GM18507 (cell line): ENCODE results near the gene KDSR.

ENCODE experiments used
- DNase-seq: peaks from one replicate; pipeline ENCODE4 v3.0.0; 2011; ENCODE audit warnings: low read depth; ENCODE audit not compliant: insufficient read length; ENCODE audit errors: extremely low spot score
- FAIRE-seq: peaks from 2 replicates; lab custom pipeline; 2011; peaks lifted over from hg19 to GRCh38; lab: Jason Lieb, UNC

The KDSR gene

DNA sequence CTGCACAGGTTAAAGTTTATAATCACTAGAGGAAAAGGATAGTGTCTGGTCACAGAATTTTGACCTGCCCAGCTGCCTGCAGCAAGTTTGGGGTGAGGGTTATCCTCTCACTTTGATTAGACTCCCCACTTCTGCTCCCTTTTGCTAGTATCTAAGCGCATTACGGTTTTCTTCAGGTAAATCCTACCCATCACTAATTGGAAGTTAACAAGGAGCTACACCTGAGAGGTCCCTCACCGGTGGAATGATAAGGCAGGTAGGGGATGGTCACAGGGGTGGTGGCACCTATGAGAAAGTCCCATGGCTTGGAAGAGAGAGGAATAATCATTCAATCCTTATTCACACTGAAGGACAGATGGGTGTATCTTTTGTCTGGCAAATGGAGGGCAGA, 55.0 kb downstream of the KDSR start:
- FAIRE-seq = no peak
- no peak for DNase-seq

- DNase-seq (no peak), FAIRE-seq (peak; percentile 99)
Observed at GRCh38 chr18:63311118-63312018, 55.6 kb downstream of the KDSR start.

- no peak for DNase-seq
- FAIRE-seq = peak; percentile 18
Observed at GRCh38 chr18:63309422-63309821, 57.6 kb downstream of the KDSR start.

- DNase-seq = no peak
- FAIRE-seq = peak; percentile 77
Observed at GRCh38 chr18:63307551-63308200, 59.3 kb downstream of the KDSR start.

DNA sequence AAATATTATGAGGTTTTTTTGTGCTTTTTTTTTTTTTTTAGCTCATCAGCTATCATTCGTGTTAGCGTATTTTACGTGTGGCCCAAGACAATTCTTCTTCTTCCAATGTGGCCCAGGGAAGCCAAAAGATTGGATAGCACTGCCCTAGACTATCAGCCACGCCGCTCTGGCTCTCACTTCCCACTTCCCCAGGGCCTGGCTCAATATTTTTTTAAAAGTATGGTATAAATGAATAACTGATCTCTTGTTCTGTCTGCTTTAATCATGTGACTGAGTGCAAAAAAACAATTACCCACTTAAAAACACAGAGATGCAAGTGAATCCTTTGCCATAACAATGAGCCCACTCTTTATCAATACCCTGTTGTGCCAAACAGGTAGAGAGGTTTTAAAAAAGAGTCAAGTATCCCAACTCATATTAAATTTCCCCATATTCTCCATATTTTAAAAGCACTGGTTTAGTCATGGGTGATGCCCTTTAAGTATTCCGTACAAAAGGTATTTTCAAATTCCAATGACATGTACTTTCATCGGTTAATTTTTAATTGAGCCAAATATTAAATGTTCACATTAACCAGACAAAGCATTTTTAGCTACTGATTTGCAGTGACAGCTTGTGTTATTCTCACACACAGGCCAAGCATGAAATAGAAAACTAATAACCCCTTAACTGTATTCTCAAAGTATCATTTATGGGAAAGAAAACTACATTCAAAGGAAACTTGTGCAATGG, 60.0 kb downstream of the KDSR start:
- no peak for FAIRE-seq
- no peak for DNase-seq

- no peak for FAIRE-seq
Observed at GRCh38 chr18:63306249-63306648, 60.8 kb downstream of the KDSR start.

GRCh38 chr18:63303547-63303946, 63.5 kb downstream of the KDSR start:
- DNase-seq (no peak), FAIRE-seq (no peak)

More at GRCh38 chr18:63306249-63306648, 60.8 kb downstream of the KDSR start:
- DNase-seq = no peak

DNA sequence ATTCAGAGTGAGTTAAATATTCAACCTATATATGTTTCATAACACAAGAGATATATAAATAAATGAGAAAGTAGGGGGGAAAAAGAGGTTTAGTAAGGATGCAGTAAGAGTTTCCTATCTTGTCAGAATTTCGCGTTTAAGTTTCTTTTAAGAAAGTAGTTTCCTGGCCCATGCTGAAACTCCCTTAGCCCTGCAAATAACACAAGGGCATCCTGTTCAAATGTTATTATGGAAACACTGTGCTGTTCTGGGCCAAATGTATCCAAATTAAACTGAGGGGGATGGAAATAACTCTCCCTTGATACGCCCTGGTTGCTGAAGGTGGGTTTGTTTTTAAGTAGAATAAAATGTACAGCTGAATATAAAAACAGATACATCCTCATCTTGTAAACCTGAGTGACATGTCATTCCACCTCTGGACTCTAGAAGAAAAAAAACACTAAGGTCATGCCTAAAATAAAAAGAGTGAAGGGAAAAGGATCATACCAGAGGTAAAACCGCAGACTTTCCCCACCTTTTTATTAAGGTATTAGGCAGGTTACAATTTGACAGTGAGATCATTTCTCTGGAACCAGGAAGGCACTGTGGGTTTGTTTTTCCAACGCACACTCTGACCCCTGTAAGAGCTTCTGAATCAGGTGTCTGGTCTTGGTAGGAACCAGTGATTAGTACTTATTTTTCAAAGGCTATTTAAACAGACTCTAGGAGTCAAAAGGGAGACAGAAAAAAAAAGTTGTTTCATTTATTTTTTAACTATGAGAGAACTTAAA, 64.2 kb downstream of the KDSR start:
- peak; percentile 63 for FAIRE-seq
- no peak for DNase-seq

DNA sequence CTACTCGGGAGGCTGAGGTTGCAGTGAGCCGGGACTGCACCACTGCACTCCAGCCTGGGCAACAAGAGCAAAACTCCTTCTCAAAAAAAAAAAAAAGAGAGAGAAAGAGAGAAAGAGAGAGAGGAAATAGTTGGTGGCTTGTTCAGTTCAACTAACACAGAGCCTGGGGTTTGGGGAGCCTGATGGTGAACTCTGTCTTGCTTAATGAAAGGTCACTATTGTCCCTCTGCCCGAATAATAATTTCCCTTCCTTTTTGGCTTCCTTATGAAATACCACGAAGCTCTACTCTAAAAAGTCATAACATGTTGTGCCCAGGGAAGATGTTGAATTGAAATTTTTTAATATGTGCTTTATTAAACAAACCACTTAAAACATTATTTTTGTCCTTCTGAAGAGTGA, 64.8 kb downstream of the KDSR start:
- DNase-seq (no peak), FAIRE-seq (peak; percentile 60)

GRCh38 chr18:63301434-63301833, 65.6 kb downstream of the KDSR start:
- DNase-seq (no peak), FAIRE-seq (no peak)

DNA sequence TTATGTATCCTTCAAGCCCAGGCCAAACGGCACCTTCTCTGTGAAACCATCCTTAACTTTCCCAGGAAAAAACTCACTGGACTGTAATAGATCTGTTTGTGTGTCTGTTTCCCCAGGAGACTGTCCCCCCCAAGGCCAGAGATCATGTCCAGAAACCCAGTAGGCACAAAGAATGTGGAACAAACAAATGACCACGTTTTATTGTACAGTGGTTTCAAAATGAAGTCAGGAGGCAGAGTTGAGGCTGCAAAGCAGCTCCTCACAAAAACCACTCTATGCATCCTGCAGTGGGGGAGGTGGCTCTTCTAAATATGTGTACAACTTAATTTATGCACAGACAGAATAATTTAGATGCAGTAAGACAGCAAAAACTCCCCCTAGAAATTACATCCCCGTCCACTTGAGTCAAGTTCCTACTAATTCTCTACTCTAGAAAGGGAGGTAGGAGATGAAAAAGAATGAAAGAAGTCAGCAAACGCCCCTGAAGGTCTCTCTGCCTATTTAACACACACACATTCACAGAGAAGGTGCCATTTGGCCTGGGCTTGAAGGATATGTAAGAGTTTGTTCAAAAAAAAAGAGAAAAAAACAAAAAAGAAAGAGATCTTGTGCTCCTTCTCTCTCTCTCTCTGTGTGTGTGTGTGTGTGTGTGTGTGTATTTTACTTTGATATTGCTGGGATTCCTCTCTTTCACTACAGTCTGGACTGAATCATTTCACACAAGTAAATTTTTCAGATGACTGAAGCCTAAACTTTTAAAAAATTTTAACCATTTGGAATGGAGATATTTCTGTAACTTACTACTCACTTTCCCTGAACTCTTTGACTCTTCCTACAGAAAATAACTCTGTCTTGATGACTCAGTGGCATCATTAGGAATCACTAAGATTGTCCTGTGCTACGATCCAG, 66.9 kb downstream of the KDSR start:
- DNase-seq (no peak), FAIRE-seq (peak; percentile 91)

DNA sequence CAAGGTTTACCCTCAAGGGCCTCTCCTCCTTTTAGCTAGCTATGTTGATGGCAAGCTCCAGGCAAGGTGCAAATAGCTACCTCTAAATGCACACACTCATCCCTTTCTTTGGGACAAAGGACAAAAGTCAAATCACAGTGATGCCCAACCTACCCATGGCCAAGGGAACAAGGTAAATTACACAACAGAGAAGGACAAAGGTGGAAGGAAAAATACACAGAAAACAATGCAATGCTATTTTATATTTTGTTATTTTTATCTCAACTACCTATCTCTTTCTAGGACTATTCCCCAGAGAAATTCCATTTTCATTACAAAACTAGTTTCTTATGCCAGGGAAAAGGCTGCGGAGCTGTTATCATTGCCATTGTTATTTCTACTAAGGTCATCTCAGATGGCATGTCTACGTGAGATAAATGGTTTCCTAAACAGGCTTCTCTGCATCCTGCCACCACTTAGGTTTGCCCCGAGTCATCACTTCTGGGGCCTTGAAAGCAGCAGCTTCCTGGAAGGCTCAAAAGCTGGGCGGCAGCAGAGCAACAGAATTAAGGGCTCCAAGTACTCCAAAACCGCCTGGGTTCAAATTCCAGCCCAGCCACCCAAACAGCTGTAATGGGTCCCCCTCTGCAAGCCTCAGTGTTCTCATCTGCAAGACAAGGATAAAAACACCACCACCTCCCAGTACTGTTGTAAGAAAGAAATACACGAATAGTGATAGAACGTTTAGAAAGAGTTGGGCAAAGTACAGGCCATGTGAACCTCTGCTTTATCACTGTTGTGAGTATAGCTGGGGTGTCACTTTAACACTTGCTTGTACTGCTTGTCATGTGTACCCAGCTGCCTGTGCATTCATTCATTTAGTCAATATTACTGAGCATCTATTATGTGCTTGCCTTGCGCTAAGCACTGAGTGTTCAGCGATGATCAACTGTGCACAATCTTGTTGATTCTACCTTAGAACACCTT, 68.3 kb downstream of the KDSR start:
- FAIRE-seq = peak; percentile 33

DNA sequence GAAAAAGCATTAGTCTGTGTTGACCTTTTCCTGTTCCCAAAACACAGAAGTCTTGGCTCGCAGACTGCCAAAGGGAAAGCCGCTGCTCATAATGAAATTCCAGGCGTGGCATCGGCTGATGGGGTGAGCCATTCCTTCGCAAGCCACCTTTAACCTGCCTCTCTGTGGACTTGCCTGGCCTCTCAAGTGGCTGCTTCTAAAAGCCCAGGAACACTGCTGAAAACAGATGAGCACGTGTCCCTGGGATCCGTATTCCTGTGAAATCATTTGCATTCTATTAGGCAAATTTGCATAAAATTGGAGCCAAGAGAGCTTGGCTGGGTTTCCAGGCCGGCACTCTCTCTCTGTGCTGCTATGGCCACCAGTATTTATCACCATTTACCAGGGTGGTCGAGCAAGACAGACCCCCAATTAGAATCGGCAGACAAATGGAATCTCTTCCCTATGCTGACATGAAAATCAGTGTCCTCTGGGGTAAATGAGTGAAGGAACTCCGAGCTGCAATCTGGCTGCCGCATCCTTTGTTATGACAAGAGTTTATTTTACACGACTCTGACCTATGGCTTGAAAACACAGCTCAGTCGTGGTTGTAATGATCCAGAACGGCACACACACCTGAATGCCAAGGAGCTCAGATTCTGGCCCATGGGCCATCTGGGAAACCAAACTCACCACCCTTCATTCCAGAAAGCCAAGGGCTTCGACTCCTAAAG, 69.2 kb downstream of the KDSR start:
- no peak for DNase-seq
- no peak for FAIRE-seq

More for the DNA sequence above, 68.3 kb downstream of the KDSR start:
- no peak for DNase-seq

DNA sequence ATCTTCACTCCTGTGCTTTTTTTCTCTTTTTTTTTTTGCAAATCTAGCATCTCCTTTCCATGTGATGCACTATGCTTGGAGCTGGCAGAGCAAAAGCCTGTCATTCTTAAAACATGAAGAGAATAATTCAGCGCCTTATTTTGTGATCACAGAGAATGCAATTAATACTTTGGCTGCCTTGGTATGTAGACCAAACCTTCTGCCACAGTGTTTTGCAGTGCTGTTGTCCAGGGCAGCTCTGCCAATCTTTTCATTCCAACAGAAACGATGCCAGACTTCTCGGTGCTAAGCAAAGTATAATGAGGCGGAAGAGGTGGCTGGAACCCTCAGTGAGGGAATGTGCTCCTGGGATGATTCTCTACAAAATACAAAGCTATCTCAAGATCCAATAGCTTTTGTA, 73.1 kb downstream of the KDSR start:
- FAIRE-seq = peak; percentile 29
- DNase-seq = no peak

GRCh38 chr18:63292831-63293683, 73.9 kb downstream of the KDSR start:
- FAIRE-seq (peak; percentile 79), DNase-seq (no peak)

DNA sequence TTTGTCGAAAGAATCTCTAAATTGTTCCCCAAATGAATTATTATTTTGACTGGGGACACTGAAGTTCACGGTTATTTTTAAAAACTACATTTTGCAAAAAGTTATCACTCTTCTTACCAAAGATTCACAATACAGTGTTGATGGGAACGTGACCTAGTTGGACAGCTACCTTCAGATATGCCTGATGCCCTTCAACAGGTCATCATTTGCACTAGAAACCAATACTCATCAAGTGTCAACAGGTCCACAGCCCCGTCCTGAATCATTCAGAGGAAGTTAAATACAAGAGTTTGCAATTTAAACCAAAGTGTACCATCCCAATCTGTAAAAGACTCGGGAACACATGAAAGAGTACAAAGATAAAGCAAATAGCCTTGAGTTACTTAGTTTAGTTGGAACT, 75.7 kb downstream of the KDSR start:
- DNase-seq (no peak), FAIRE-seq (peak; percentile 31)
